ENCODE measurements around the gene ACSF3.
A peak's percentile ranks its signal among the peaks of the same experiment; 100 is the strongest.

ACSF3 gene

DNA sequence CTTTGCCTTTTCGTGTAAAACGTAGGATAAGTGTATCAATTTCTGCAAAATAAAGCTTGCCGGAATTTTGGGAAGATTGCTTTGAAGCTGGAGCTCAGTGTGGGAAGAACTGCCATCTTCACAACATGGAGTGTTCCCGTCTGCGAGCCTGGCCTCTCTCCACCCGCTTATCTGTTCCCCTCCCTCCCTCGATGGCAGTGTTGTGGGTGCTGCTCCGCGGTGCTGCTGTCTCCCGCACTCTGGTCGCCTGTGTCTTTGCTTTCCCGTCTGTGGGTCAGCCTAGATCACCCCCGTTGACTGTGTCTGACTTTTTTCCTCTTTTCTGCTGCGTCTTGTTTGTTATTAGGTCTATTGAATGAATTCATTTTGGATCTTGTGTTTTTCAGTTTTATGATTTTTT is 17.0 kb downstream of the ACSF3 start:
- no peak for DNase-seq (ENCODE audit: low read depth)
- TF ChIP-seq, protein P1, sequence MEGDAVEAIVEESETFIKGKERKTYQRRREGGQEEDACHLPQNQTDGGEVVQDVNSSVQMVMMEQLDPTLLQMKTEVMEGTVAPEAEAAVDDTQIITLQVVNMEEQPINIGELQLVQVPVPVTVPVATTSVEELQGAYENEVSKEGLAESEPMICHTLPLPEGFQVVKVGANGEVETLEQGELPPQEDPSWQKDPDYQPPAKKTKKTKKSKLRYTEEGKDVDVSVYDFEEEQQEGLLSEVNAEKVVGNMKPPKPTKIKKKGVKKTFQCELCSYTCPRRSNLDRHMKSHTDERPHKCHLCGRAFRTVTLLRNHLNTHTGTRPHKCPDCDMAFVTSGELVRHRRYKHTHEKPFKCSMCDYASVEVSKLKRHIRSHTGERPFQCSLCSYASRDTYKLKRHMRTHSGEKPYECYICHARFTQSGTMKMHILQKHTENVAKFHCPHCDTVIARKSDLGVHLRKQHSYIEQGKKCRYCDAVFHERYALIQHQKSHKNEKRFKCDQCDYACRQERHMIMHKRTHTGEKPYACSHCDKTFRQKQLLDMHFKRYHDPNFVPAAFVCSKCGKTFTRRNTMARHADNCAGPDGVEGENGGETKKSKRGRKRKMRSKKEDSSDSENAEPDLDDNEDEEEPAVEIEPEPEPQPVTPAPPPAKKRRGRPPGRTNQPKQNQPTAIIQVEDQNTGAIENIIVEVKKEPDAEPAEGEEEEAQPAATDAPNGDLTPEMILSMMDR (IDR thresholded peaks at IDR 0.05; ENCODE audit: insufficient read depth, low read depth, low read length, missing control alignments), result no peak
- H3K4me3 ChIP-seq (ENCODE audit: low read length), result no peak overlapping the region

DNA sequence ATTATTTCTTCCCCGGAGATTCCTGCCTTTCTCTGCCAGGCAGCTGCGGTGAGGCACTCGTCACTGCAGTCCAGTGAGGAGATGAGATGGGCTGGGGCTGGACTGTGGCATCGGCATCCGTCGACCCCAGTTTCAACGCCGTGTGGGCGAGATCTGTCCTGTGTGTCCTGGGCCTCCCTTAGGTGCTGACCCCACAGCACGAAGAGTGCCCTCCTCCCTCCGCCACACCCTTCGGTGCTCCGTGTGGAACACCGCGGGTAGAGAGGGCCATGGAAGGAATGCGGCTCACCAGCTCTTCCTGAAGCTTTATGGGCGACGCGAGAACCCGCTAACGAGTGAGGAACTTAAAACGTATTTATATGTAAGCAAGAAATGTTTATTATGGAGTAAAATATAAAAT is 17.6 kb downstream of the ACSF3 start:
- no peak for DNase-seq (ENCODE audit: low read depth)
- TF ChIP-seq, protein P1 (IDR thresholded peaks at IDR 0.05; ENCODE audit: insufficient read depth, low read depth, low read length, missing control alignments), result no peak

DNA sequence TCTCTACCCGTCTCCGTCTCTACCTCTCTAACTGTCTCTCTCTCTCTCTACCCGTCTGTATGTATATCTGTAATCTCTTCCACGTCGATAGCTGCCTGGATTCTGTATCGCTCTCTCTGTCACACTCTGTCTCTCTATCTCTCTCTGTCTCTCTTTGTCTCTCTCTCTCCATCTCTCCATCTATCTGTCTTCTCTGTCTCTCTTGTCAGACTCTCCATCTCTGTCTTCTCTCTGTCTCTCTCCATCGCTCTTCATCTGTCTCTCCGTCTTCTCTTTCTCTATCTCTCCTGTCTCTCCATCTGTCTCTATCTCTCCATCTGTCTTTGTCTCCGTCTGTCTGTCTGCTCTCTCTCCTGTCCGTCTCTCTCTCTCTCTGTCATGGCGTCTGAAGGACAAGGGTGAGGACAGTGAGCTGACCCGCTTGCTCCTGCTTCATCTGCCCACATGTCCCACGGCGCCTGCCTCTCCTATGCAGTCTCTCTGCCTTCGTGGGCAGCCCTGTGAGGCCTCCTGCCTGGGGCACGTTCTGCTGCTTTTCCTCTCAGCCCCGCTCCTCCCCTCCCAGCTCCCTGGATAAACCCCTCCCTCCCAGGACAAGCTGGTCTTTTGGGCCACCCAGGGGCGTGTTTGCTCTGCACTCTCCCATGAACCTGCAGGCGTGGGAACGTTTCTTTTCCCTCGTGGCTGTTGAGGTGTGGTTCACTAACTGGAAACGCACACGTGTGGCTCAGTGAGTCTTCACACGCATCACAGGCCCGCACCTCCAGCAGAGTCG is 18.9 kb downstream of the ACSF3 start:
- no peak for DNase-seq (ENCODE audit: low read depth)
- TF ChIP-seq, protein P1 (IDR thresholded peaks at IDR 0.05; ENCODE audit: insufficient read depth, low read depth, low read length, missing control alignments), result no peak
- H3K4me3 ChIP-seq (ENCODE audit: low read length), result no peak overlapping the region

More for the DNA sequence above, 17.6 kb downstream of the ACSF3 start:
- H3K4me3 ChIP-seq (ENCODE audit: low read length), result no peak overlapping the region

DNA sequence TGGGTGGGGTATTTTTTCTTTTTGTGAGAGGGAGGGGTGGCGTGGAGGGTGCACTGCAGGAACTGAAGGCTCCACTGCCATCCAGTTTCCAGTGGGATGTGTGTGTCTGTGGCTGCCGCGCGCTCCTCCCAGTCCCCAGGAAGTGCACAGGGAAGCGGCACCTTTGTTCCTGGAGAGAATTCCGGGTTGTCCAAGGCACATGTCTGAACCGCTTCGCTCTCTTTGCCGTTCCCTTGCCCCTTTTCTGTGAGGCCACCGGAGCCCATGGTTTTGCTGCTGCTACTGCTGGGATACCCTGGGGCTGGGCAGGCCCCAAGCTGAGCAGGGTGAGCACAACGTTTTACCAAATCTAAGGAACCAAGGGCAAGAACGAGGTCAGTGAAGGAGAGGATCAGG is 19.5 kb downstream of the ACSF3 start:
- no peak for DNase-seq (ENCODE audit: low read depth)
- TF ChIP-seq, protein P1 (IDR thresholded peaks at IDR 0.05; ENCODE audit: insufficient read depth, low read depth, low read length, missing control alignments), result no peak
- no peak overlapping the region for H3K4me3 ChIP-seq (ENCODE audit: low read length)

DNA sequence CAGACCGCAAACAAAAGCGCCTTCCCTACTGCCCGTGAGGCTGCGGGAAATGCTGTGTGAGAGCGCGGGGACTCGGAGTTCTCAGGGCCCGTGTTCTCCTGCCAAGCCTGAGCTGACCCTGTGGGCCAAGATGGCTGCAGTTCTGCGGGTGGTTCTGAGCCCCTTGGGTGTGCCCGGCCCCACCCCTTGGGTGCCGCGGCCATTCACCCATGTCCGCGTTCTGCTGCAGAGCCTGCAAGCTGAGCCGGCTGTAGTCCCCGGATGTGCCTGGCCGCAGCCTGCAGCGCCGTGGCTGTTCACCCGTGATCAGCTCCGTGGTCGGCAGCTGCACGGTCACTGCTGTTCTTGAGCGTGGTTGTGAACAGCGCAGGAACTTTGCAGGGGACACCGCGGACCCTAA is 20.0 kb downstream of the ACSF3 start:
- DNase-seq (ENCODE audit: low read depth), result no peak
- TF ChIP-seq, protein P1 (IDR thresholded peaks at IDR 0.05; ENCODE audit: insufficient read depth, low read depth, low read length, missing control alignments), result no peak
- H3K4me3 ChIP-seq (ENCODE audit: low read length), result no peak overlapping the region

DNA sequence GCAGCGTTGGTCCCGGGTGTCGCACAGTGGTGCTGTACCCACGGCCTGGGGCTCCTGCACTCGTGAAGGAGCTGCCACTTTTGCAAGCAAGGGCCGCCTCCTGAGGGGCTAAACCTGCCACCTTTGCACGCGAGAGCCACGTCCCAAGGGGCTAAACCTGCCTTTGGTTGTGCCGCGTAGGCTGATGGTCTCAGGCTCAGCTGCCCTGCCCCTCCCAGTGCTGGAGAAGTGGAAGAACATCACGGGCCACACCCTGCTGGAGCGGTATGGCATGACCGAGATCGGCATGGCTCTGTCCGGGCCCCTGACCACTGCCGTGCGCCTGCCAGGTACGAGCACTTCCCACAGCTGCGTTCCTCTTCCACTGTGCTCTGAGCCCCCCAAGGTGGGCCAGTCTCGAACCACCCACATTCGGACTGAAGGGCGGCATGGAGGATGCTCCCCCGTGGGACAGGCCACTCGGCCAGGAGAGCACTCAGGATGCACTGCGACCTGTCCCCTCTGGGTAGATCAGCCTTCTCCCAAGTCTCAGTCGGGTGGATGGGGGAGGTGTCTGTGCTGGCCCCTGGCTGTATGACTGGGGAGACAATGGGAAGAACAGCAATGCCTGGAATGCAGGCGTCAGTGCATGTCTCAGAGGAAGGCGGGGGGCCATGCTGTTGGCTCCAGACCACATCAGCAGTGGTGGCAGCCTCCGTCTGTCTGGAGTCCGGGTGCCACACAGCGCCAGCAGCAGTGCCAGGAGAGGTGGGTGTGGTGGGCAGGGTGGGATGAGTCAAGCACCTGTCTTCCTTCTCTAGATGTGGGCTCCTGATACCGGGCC is 20.7 kb downstream of the ACSF3 start:
- H3K4me3 ChIP-seq (ENCODE audit: low read length), result no peak overlapping the region
- TF ChIP-seq, protein P1 (IDR thresholded peaks at IDR 0.05; ENCODE audit: insufficient read depth, low read depth, low read length, missing control alignments), result no peak
- peak; percentile 21 for DNase-seq (ENCODE audit: low read depth)

Data from epithelial cell of esophagus (primary cell).